Measurements from ENCODE around the gene FRS2. TPM values are rescaled to one million over a fixed set of nuclear protein-coding genes. Genes with fewer than 3 reads are reported as not detected.

The FRS2 gene
- total RNA-seq, 1 donor, result 64.4 TPM

DNA sequence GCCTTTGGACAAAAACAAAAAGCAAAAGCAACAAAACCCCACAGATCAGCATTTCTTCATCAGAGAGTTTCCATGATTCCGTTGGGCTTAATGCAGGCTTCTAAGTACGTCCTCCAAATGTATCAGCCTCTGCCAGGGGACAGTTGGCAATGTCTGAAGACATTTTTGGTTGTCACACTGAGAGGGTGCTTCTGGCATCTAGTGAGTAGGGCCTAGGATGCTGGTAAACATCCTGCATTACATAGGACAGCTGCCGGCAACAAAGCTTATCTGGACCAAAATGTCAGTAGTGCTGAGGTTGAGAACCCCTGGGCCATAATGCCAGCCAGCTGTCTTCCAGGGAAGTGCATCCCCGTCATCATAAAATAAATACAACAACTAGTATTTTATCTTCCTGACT, 149.9 kb downstream of the FRS2 start:
- TF ChIP-seq, protein P1, sequence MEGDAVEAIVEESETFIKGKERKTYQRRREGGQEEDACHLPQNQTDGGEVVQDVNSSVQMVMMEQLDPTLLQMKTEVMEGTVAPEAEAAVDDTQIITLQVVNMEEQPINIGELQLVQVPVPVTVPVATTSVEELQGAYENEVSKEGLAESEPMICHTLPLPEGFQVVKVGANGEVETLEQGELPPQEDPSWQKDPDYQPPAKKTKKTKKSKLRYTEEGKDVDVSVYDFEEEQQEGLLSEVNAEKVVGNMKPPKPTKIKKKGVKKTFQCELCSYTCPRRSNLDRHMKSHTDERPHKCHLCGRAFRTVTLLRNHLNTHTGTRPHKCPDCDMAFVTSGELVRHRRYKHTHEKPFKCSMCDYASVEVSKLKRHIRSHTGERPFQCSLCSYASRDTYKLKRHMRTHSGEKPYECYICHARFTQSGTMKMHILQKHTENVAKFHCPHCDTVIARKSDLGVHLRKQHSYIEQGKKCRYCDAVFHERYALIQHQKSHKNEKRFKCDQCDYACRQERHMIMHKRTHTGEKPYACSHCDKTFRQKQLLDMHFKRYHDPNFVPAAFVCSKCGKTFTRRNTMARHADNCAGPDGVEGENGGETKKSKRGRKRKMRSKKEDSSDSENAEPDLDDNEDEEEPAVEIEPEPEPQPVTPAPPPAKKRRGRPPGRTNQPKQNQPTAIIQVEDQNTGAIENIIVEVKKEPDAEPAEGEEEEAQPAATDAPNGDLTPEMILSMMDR (IDR thresholded peaks at IDR 0.05; ENCODE audit: extremely low read depth, low read depth, low read length), result no peak
- no peak overlapping the region for H2AFZ ChIP-seq (ENCODE audit: low read length)
- H3K36me3 ChIP-seq (ENCODE audit: insufficient read depth, low read length), result no peaks in the 10 kb centered on the region
- H3K9me3 ChIP-seq (ENCODE audit: low read depth, low read length), result no peaks in the 10 kb centered on the region
- H3K4me1 ChIP-seq (ENCODE audit: insufficient read depth, low read length), result no peaks in the 10 kb centered on the region
- peaks cover 2% of the 10 kb centered on the region for H3K27me3 ChIP-seq (ENCODE audit: insufficient read depth, low read length)
- no peak overlapping the region for H3K4me3 ChIP-seq (ENCODE audit: insufficient read depth, low read length)
- H3K79me2 ChIP-seq (ENCODE audit: insufficient read depth, low read length), result no peaks in the 10 kb centered on the region
- no peak for DNase-seq (ENCODE audit: insufficient read length, low spot score, missing footprints)
- no peak overlapping the region for H3K27ac ChIP-seq (ENCODE audit: low read depth, low read length)
- H4K20me1 ChIP-seq (ENCODE audit: insufficient read depth, low read length), result no peaks in the 10 kb centered on the region
- H3K4me2 ChIP-seq (ENCODE audit: insufficient read depth, low read length), result no peak overlapping the region

DNA sequence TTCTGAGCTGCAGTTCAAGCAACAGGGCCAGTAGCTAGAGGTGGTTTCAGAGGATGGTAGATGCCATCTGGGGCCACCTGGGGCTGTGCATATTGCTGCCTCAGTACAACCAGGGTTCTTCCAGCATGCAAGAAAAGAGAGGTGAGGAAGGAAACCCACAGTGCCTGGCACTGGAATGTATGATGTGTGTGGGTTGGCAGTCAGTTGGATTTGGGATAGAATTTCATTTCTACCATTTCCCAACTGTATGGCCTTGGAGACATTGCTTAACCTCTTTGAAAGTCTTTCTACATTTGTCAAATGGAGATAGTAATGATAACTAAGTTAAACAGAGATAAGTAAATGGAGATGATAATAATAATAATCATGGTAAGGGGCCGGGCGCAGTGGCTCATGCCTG, 150.7 kb downstream of the FRS2 start:
- peaks cover 2% of the 10 kb centered on the region for H3K27me3 ChIP-seq (ENCODE audit: insufficient read depth, low read length)
- H2AFZ ChIP-seq (ENCODE audit: low read length), result no peak overlapping the region
- H4K20me1 ChIP-seq (ENCODE audit: insufficient read depth, low read length), result no peaks in the 10 kb centered on the region
- H3K4me3 ChIP-seq (ENCODE audit: insufficient read depth, low read length), result no peak overlapping the region
- H3K4me1 ChIP-seq (ENCODE audit: insufficient read depth, low read length), result no peaks in the 10 kb centered on the region
- H3K79me2 ChIP-seq (ENCODE audit: insufficient read depth, low read length), result no peaks in the 10 kb centered on the region
- DNase-seq (ENCODE audit: insufficient read length, low spot score, missing footprints), result no peak
- TF ChIP-seq, protein P1 (IDR thresholded peaks at IDR 0.05; ENCODE audit: extremely low read depth, low read depth, low read length), result no peak
- no peaks in the 10 kb centered on the region for H3K36me3 ChIP-seq (ENCODE audit: insufficient read depth, low read length)
- no peaks in the 10 kb centered on the region for H3K9me3 ChIP-seq (ENCODE audit: low read depth, low read length)
- no peak overlapping the region for H3K27ac ChIP-seq (ENCODE audit: low read depth, low read length)
- no peak overlapping the region for H3K4me2 ChIP-seq (ENCODE audit: insufficient read depth, low read length)

DNA sequence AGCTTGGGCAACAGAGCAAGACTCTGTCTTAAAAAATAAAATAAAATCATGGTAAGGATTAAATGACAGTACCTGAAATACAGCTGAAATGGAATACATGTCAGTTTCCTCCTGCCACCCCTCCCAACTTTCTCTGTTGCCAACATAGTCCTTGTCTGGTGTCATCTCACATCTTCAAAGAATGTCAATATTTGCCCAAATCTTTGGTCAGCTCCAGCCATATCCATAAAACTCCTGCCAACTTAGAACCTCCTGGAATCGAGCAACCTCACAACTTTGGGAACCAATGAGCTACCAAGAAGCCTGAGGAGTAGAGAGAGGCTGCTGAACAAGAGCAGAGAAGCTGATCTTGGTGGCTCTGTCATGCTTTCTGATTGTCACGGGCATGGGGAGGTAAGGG, 151.4 kb downstream of the FRS2 start:
- Histone ChIP-seq H3K36me3 (ENCODE audit: insufficient read depth, low read length) (no peaks in the 10 kb centered on the region), H3K9me3 (ENCODE audit: low read depth, low read length) (no peaks in the 10 kb centered on the region), H4K20me1 (ENCODE audit: insufficient read depth, low read length) (no peaks in the 10 kb centered on the region), H3K4me2 (ENCODE audit: insufficient read depth, low read length) (no peak overlapping the region), H3K27ac (ENCODE audit: low read depth, low read length) (no peak overlapping the region), H2AFZ (ENCODE audit: low read length) (no peak overlapping the region), H3K79me2 (ENCODE audit: insufficient read depth, low read length) (no peaks in the 10 kb centered on the region), H3K27me3 (ENCODE audit: insufficient read depth, low read length) (peaks cover 2% of the 10 kb centered on the region), H3K4me3 (ENCODE audit: insufficient read depth, low read length) (no peak overlapping the region), H3K4me1 (ENCODE audit: insufficient read depth, low read length) (no peaks in the 10 kb centered on the region)
- TF ChIP-seq, protein P1 (IDR thresholded peaks at IDR 0.05; ENCODE audit: extremely low read depth, low read depth, low read length), result no peak
- DNase-seq (ENCODE audit: insufficient read length, low spot score, missing footprints), result no peak

DNA sequence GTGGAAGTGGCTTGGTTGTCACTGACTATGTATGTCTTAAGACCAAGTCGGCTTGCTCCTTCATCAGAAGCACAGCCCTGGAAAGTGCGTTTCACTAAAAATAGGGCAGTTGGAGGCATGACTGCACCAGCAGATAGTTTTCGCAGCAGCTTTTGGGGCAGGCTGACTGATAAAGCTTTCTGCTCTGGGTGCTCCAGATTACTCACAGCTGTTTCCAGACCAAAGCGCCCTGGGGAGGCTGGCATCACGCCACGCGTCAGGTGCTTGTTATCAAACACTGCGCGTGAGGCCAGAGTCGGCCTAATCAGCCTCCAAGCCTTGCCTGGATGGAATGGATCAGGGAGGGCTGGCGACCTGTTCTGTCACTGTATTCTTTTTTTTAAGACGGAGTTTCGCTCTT, 153.8 kb downstream of the FRS2 start:
- Histone ChIP-seq H3K36me3 (ENCODE audit: insufficient read depth, low read length) (no peaks in the 10 kb centered on the region), H3K4me3 (ENCODE audit: insufficient read depth, low read length) (no peak overlapping the region), H3K27ac (ENCODE audit: low read depth, low read length) (no peak overlapping the region), H3K9me3 (ENCODE audit: low read depth, low read length) (no peaks in the 10 kb centered on the region), H3K4me1 (ENCODE audit: insufficient read depth, low read length) (no peaks in the 10 kb centered on the region), H3K79me2 (ENCODE audit: insufficient read depth, low read length) (no peaks in the 10 kb centered on the region), H2AFZ (ENCODE audit: low read length) (no peak overlapping the region), H3K4me2 (ENCODE audit: insufficient read depth, low read length) (no peak overlapping the region), H3K27me3 (ENCODE audit: insufficient read depth, low read length) (no peaks in the 10 kb centered on the region), H4K20me1 (ENCODE audit: insufficient read depth, low read length) (no peaks in the 10 kb centered on the region)
- DNase-seq (ENCODE audit: insufficient read length, low spot score, missing footprints), result no peak
- TF ChIP-seq, protein P1 (IDR thresholded peaks at IDR 0.05; ENCODE audit: extremely low read depth, low read depth, low read length), result no peak
